PFSK-1 (cell line): ENCODE measurements around the gene TXNRD3.

Experiments
- FOXP2 ChIP-seq: optimal IDR thresholded peaks from 2 replicates; pipeline ENCODE3; 2011; ENCODE audit warnings: borderline replicate concordance, control low read depth, inconsistent platforms; ENCODE audit not compliant: insufficient read depth; ENCODE audit errors: extremely low read length, extremely low read depth
- POLR2AphosphoS5 ChIP-seq: IDR thresholded peaks from 2 replicates; pipeline ENCODE4 v1.6.1; 2012; ENCODE audit warnings: low read depth, mild to moderate bottlenecking, control low read depth, low read length, moderate library complexity
- TAF1 ChIP-seq: IDR thresholded peaks from 2 replicates; pipeline ENCODE4 v1.6.1; 2012; ENCODE audit warnings: low read length, control low read depth, borderline replicate concordance; ENCODE audit not compliant: insufficient read depth
- TF ChIP-seq, protein P1 (sequence below), 2 experiments: IDR thresholded peaks; 2 replicates each; pipeline versions ENCODE4 v1.6.1 to v1.8.0; 2011 to 2012; ENCODE audit warnings: low read depth in 2 of 2, low read length in 2 of 2, control low read depth in 1 of 2, inconsistent platforms in 1 of 2, mild to moderate bottlenecking in 1 of 2, moderate library complexity in 1 of 2; ENCODE audit not compliant: insufficient read depth in 1 of 2

DNA sequence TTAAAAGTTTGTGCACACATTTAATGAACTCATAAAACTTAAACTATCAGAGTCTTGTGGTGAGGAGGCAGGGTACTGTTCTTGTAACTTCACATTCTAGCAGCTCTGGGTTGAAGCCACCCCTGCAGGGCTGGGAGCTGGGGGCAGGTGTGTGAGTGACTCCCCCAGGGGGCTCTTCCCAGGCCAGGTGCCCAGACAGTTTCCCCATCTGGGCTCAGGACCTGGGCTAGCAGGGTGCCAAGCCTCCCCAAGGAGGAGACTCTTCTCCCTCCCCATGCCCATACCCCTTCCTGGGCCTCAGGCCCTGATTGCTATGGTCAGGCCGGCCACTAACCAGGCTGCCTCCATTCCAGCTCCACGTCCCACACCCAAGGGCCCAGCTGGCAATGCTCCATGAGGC is 27.1 kb upstream of the TXNRD3 start:
- no peak for TF ChIP-seq POLR2AphosphoS5
- TF ChIP-seq TAF1, result no peak
- no peak for TF ChIP-seq FOXP2
- TF ChIP-seq, protein P1, sequence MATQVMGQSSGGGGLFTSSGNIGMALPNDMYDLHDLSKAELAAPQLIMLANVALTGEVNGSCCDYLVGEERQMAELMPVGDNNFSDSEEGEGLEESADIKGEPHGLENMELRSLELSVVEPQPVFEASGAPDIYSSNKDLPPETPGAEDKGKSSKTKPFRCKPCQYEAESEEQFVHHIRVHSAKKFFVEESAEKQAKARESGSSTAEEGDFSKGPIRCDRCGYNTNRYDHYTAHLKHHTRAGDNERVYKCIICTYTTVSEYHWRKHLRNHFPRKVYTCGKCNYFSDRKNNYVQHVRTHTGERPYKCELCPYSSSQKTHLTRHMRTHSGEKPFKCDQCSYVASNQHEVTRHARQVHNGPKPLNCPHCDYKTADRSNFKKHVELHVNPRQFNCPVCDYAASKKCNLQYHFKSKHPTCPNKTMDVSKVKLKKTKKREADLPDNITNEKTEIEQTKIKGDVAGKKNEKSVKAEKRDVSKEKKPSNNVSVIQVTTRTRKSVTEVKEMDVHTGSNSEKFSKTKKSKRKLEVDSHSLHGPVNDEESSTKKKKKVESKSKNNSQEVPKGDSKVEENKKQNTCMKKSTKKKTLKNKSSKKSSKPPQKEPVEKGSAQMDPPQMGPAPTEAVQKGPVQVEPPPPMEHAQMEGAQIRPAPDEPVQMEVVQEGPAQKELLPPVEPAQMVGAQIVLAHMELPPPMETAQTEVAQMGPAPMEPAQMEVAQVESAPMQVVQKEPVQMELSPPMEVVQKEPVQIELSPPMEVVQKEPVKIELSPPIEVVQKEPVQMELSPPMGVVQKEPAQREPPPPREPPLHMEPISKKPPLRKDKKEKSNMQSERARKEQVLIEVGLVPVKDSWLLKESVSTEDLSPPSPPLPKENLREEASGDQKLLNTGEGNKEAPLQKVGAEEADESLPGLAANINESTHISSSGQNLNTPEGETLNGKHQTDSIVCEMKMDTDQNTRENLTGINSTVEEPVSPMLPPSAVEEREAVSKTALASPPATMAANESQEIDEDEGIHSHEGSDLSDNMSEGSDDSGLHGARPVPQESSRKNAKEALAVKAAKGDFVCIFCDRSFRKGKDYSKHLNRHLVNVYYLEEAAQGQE (IDR thresholded peaks at IDR 0.05; ENCODE audit: insufficient read depth in 1 of 2, low read depth in 2 of 2, low read length in 2 of 2), result no peak
